Large intestine (tissue), 3 donors: ENCODE results near the gene RPTOR. TPM values are rescaled to one million over a fixed set of nuclear protein-coding genes. Genes with fewer than 3 reads are reported as not detected.

Experiments used
- DNase-seq, 2 donors: peaks; one replicate each; pipeline versions ENCODE4 v3.0.0 to v3.0.0-alpha.2; 2013
- H3K27ac ChIP-seq: one replicate; pipeline ENCODE4 v1.5.1; 2013; ENCODE audit warnings: low read length
- H3K27me3 ChIP-seq: 2 replicates; pipeline ENCODE4 v1.6.1; 2013; ENCODE audit warnings: low read length; ENCODE audit not compliant: control insufficient read depth, insufficient read depth
- H3K36me3 ChIP-seq: 2 replicates; pipeline ENCODE4 v1.6.1; 2013; ENCODE audit warnings: low read length; ENCODE audit not compliant: control insufficient read depth, insufficient read depth
- H3K4me1 ChIP-seq: one replicate; pipeline ENCODE4 v1.6.1; 2013; ENCODE audit warnings: low read length; ENCODE audit not compliant: control insufficient read depth, insufficient read depth
- H3K4me3 ChIP-seq: one replicate; pipeline ENCODE4 v1.5.1; 2013; ENCODE audit warnings: low read length
- H3K9me3 ChIP-seq: one replicate; pipeline ENCODE4 v1.6.1; 2013; ENCODE audit warnings: mild to moderate bottlenecking, low read depth, low read length, moderate library complexity; ENCODE audit not compliant: control insufficient read depth
- WGBS: methylation state at CpG from one replicate; pipeline ENCODE4 v1.1.5; 2013; ENCODE audit warnings: low lambda C conversion rate; ENCODE audit not compliant: insufficient coverage; 5-methylcytosine and 5-hydroxymethylcytosine counted together
- polyA plus RNA-seq: library from polyadenylated mRNA; unstranded; fragments of 120-200 nt; gene quantifications from one replicate; pipeline ENCODE4 v1.2.1, GENCODE V29; 2013

The RPTOR gene
- polyA plus RNA-seq, 1 donor = 16.8 TPM

GRCh38 chr17:80981062-80981902 lies 436.6 kb downstream of the RPTOR start:
- Histone ChIP-seq H3K9me3 (no peaks in the 10 kb centered on the region), H3K4me3 (no peak overlapping the region), H3K4me1 (peaks cover 3% of the 10 kb centered on the region), H3K27ac (no peak overlapping the region), H3K27me3 (peaks cover 24% of the 10 kb centered on the region), H3K36me3 (no peaks in the 10 kb centered on the region)
- DNase-seq = no peak
- no CpG with 5 or more reads among the region's 65 CpGs for WGBS

- Histone ChIP-seq H3K36me3 (no peaks in the 10 kb centered on the region), H3K27me3 (peaks cover 24% of the 10 kb centered on the region), H3K27ac (no peak overlapping the region), H3K4me1 (peaks cover 3% of the 10 kb centered on the region), H3K4me3 (no peak overlapping the region), H3K9me3 (no peaks in the 10 kb centered on the region)
- WGBS = no CpG with 5 or more reads among the region's 17 CpGs
- DNase-seq = no peak
These were observed 437.3 kb downstream of the RPTOR start for GRCh38 chr17:80981929-80982425.

GRCh38 chr17:80982426-80982974 lies 437.9 kb downstream of the RPTOR start:
- Histone ChIP-seq H3K4me3 (no peak overlapping the region), H3K27ac (no peak overlapping the region), H3K36me3 (no peaks in the 10 kb centered on the region), H3K27me3 (peaks cover 24% of the 10 kb centered on the region), H3K9me3 (no peaks in the 10 kb centered on the region), H3K4me1 (peaks cover 3% of the 10 kb centered on the region)
- WGBS = no CpG with 5 or more reads among the region's 17 CpGs
- DNase-seq = no peak

GRCh38 chr17:80983545-80983944 lies 438.9 kb downstream of the RPTOR start:
- Histone ChIP-seq H3K4me3 (no peak overlapping the region), H3K4me1 (peaks cover 3% of the 10 kb centered on the region), H3K27me3 (peaks cover 29% of the 10 kb centered on the region), H3K9me3 (no peaks in the 10 kb centered on the region), H3K36me3 (no peaks in the 10 kb centered on the region), H3K27ac (no peak overlapping the region)
- no CpG with 5 or more reads among the region's 17 CpGs for WGBS
- no peak for DNase-seq

- Histone ChIP-seq H3K27me3 (peaks cover 29% of the 10 kb centered on the region), H3K4me3 (no peak overlapping the region), H3K36me3 (no peaks in the 10 kb centered on the region), H3K9me3 (no peaks in the 10 kb centered on the region), H3K27ac (no peak overlapping the region), H3K4me1 (peaks cover 11% of the 10 kb centered on the region)
- DNase-seq = no peak
- WGBS = no CpG with 5 or more reads among the region's 7 CpGs
These were observed 440.1 kb downstream of the RPTOR start for GRCh38 chr17:80984749-80985148.

GRCh38 chr17:80986046-80986445 lies 441.4 kb downstream of the RPTOR start:
- Histone ChIP-seq H3K27ac (no peak overlapping the region), H3K4me3 (no peak overlapping the region), H3K27me3 (peaks cover 20% of the 10 kb centered on the region), H3K4me1 (peaks cover 8% of the 10 kb centered on the region), H3K9me3 (no peaks in the 10 kb centered on the region), H3K36me3 (no peaks in the 10 kb centered on the region)
- WGBS = no CpG with 5 or more reads among the region's 7 CpGs
- no peak for DNase-seq

- no peak overlapping the region for H3K27ac ChIP-seq
- peaks cover 12% of the 10 kb centered on the region for H3K4me1 ChIP-seq
- no CpG with 5 or more reads among the region's 18 CpGs for WGBS
- H3K27me3 ChIP-seq = peaks cover 14% of the 10 kb centered on the region
- no peak overlapping the region for H3K4me3 ChIP-seq
- H3K36me3 ChIP-seq = no peaks in the 10 kb centered on the region
- DNase-seq = no peak
- H3K9me3 ChIP-seq = no peaks in the 10 kb centered on the region
These were observed 442.3 kb downstream of the RPTOR start for GRCh38 chr17:80986816-80987475.

- Histone ChIP-seq H3K36me3 (no peaks in the 10 kb centered on the region), H3K27me3 (peaks cover 7% of the 10 kb centered on the region), H3K27ac (no peak overlapping the region), H3K4me3 (no peak overlapping the region), H3K9me3 (no peaks in the 10 kb centered on the region), H3K4me1 (peaks cover 17% of the 10 kb centered on the region)
- WGBS = no CpG with 5 or more reads among the region's 16 CpGs
- DNase-seq = no peak
These were observed 443.4 kb downstream of the RPTOR start for GRCh38 chr17:80987941-80988461.

GRCh38 chr17:80989586-80989913 lies 444.9 kb downstream of the RPTOR start:
- Histone ChIP-seq H3K27ac (no peak overlapping the region), H3K27me3 (peaks cover 5% of the 10 kb centered on the region), H3K4me1 (peaks cover 23% of the 10 kb centered on the region), H3K4me3 (no peak overlapping the region), H3K9me3 (no peaks in the 10 kb centered on the region), H3K36me3 (no peaks in the 10 kb centered on the region)
- WGBS = no CpG with 5 or more reads among the region's 11 CpGs
- no peak for DNase-seq

- Histone ChIP-seq H3K36me3 (peaks cover 12% of the 10 kb centered on the region), H3K9me3 (no peaks in the 10 kb centered on the region), H3K4me1 (peaks cover 23% of the 10 kb centered on the region), H3K4me3 (peak overlapping the region; percentile 80), H3K27me3 (peaks cover 5% of the 10 kb centered on the region), H3K27ac (no peak overlapping the region)
- no CpG with 5 or more reads among the region's 22 CpGs for WGBS
- no peak for DNase-seq
These were observed 446.4 kb downstream of the RPTOR start for GRCh38 chr17:80990921-80991644.
